ENCODE measurements around the gene SMARCA1.

The SMARCA1 gene

GRCh38 chrX:129545408-129545807, 22.1 kb upstream of the SMARCA1 start:
- H3K36me3 ChIP-seq (ENCODE audit: insufficient read depth, insufficient read length, low read length), result peaks cover 14% of the 10 kb centered on the region
- H3K27me3 ChIP-seq (ENCODE audit: insufficient read depth, insufficient read length), result no peaks in the 10 kb centered on the region
- no peak overlapping the region for H3K4me3 ChIP-seq (ENCODE audit: insufficient read length, low read depth)
- no peak for DNase-seq (ENCODE audit: low read depth, low spot score)
- no peak for TF ChIP-seq YY1 (IDR thresholded peaks at IDR 0.05; ENCODE audit: insufficient read depth, insufficient read length)
- no peak for TF ChIP-seq ZNF274 (IDR thresholded peaks at IDR 0.05; ENCODE audit: low read depth, low read length)
- no peak for TF ChIP-seq SUZ12 (IDR thresholded peaks at IDR 0.05; ENCODE audit: extremely low read depth, insufficient read depth, insufficient read length)
- H3K4me1 ChIP-seq (ENCODE audit: insufficient read depth, insufficient read length), result no peaks in the 10 kb centered on the region
- H3K9ac ChIP-seq (ENCODE audit: insufficient read length, low read depth), result no peak overlapping the region
- no peaks in the 10 kb centered on the region for H3K9me3 ChIP-seq (ENCODE audit: insufficient read depth, low read length)

- no peak overlapping the region for H3K4me3 ChIP-seq (ENCODE audit: insufficient read length, low read depth)
- H3K9ac ChIP-seq (ENCODE audit: insufficient read length, low read depth), result no peak overlapping the region
- H3K36me3 ChIP-seq (ENCODE audit: insufficient read depth, insufficient read length, low read length), result peaks cover 14% of the 10 kb centered on the region
- DNase-seq (ENCODE audit: low read depth, low spot score), result no peak
- no peaks in the 10 kb centered on the region for H3K27me3 ChIP-seq (ENCODE audit: insufficient read depth, insufficient read length)
- no peak for TF ChIP-seq SUZ12 (IDR thresholded peaks at IDR 0.05; ENCODE audit: extremely low read depth, insufficient read depth, insufficient read length)
- TF ChIP-seq YY1 (IDR thresholded peaks at IDR 0.05; ENCODE audit: insufficient read depth, insufficient read length), result no peak
- TF ChIP-seq ZNF274 (IDR thresholded peaks at IDR 0.05; ENCODE audit: low read depth, low read length), result no peak
- no peaks in the 10 kb centered on the region for H3K4me1 ChIP-seq (ENCODE audit: insufficient read depth, insufficient read length)
- H3K9me3 ChIP-seq (ENCODE audit: insufficient read depth, low read length), result no peaks in the 10 kb centered on the region
Observed at GRCh38 chrX:129544780-129545179, 21.5 kb upstream of the SMARCA1 start.

GRCh38 chrX:129540722-129541184, 17.5 kb upstream of the SMARCA1 start:
- peaks cover 5% of the 10 kb centered on the region for H3K36me3 ChIP-seq (ENCODE audit: insufficient read depth, insufficient read length, low read length)
- no peak for DNase-seq (ENCODE audit: low read depth, low spot score)
- TF ChIP-seq SUZ12 (IDR thresholded peaks at IDR 0.05; ENCODE audit: extremely low read depth, insufficient read depth, insufficient read length), result no peak
- no peak for TF ChIP-seq ZNF274 (IDR thresholded peaks at IDR 0.05; ENCODE audit: low read depth, low read length)
- TF ChIP-seq YY1 (IDR thresholded peaks at IDR 0.05; ENCODE audit: insufficient read depth, insufficient read length), result no peak
- H3K4me1 ChIP-seq (ENCODE audit: insufficient read depth, insufficient read length), result no peaks in the 10 kb centered on the region
- peak overlapping the region; percentile 61 for H3K9ac ChIP-seq (ENCODE audit: insufficient read length, low read depth)
- peak overlapping the region; percentile 45 for H3K4me3 ChIP-seq (ENCODE audit: insufficient read length, low read depth)
- H3K9me3 ChIP-seq (ENCODE audit: insufficient read depth, low read length), result no peaks in the 10 kb centered on the region
- H3K27me3 ChIP-seq (ENCODE audit: insufficient read depth, insufficient read length), result no peaks in the 10 kb centered on the region

GRCh38 chrX:129540068-129540653, 16.9 kb upstream of the SMARCA1 start, which contains the start of gene OCRL:
TSS of gene OCRL (plus strand) at chrX:129540259. CDS start at chrX:129540440, 181 bp downstream.
- Histone ChIP-seq H3K27me3 (ENCODE audit: insufficient read depth, insufficient read length) (no peaks in the 10 kb centered on the region), H3K9me3 (ENCODE audit: insufficient read depth, low read length) (no peaks in the 10 kb centered on the region), H3K36me3 (ENCODE audit: insufficient read depth, insufficient read length, low read length) (peaks cover under 1% of the 10 kb centered on the region), H3K4me3 (ENCODE audit: insufficient read length, low read depth) (peak within 1 kb of the TSS; percentile 45), H3K4me1 (ENCODE audit: insufficient read depth, insufficient read length) (no peaks in the 10 kb centered on the region), H3K9ac (ENCODE audit: insufficient read length, low read depth) (peak within 1 kb of the TSS; percentile 61)
- TF ChIP-seq SUZ12 (IDR thresholded peaks at IDR 0.05; ENCODE audit: extremely low read depth, insufficient read depth, insufficient read length) (no peak), YY1 (IDR thresholded peaks at IDR 0.05; ENCODE audit: insufficient read depth, insufficient read length) (no peak), ZNF274 (IDR thresholded peaks at IDR 0.05; ENCODE audit: low read depth, low read length) (no peak)
- no peak for DNase-seq (ENCODE audit: low read depth, low spot score)

GRCh38 chrX:129534816-129535578, 11.7 kb upstream of the SMARCA1 start:
- no peaks in the 10 kb centered on the region for H3K9me3 ChIP-seq (ENCODE audit: insufficient read depth, low read length)
- H3K4me3 ChIP-seq (ENCODE audit: insufficient read length, low read depth), result no peak overlapping the region
- H3K36me3 ChIP-seq (ENCODE audit: insufficient read depth, insufficient read length, low read length), result no peaks in the 10 kb centered on the region
- DNase-seq (ENCODE audit: low read depth, low spot score), result no peak
- no peak for TF ChIP-seq SUZ12 (IDR thresholded peaks at IDR 0.05; ENCODE audit: extremely low read depth, insufficient read depth, insufficient read length)
- no peak for TF ChIP-seq ZNF274 (IDR thresholded peaks at IDR 0.05; ENCODE audit: low read depth, low read length)
- no peak for TF ChIP-seq YY1 (IDR thresholded peaks at IDR 0.05; ENCODE audit: insufficient read depth, insufficient read length)
- H3K27me3 ChIP-seq (ENCODE audit: insufficient read depth, insufficient read length), result no peaks in the 10 kb centered on the region
- no peak overlapping the region for H3K9ac ChIP-seq (ENCODE audit: insufficient read length, low read depth)
- H3K4me1 ChIP-seq (ENCODE audit: insufficient read depth, insufficient read length), result no peaks in the 10 kb centered on the region

- H3K9ac ChIP-seq (ENCODE audit: insufficient read length, low read depth), result no peak overlapping the region
- no peak for TF ChIP-seq YY1 (IDR thresholded peaks at IDR 0.05; ENCODE audit: insufficient read depth, insufficient read length)
- no peaks in the 10 kb centered on the region for H3K9me3 ChIP-seq (ENCODE audit: insufficient read depth, low read length)
- H3K4me3 ChIP-seq (ENCODE audit: insufficient read length, low read depth), result no peak overlapping the region
- H3K4me1 ChIP-seq (ENCODE audit: insufficient read depth, insufficient read length), result no peaks in the 10 kb centered on the region
- H3K36me3 ChIP-seq (ENCODE audit: insufficient read depth, insufficient read length, low read length), result no peaks in the 10 kb centered on the region
- H3K27me3 ChIP-seq (ENCODE audit: insufficient read depth, insufficient read length), result no peaks in the 10 kb centered on the region
- DNase-seq (ENCODE audit: low read depth, low spot score), result no peak
Observed at GRCh38 chrX:129531132-129531531, 7.8 kb upstream of the SMARCA1 start.

GRCh38 chrX:129530410-129530809, 7.1 kb upstream of the SMARCA1 start:
- no peak for DNase-seq (ENCODE audit: low read depth, low spot score)
- Histone ChIP-seq H3K4me3 (ENCODE audit: insufficient read length, low read depth) (no peak overlapping the region), H3K9ac (ENCODE audit: insufficient read length, low read depth) (no peak overlapping the region), H3K27me3 (ENCODE audit: insufficient read depth, insufficient read length) (no peaks in the 10 kb centered on the region), H3K9me3 (ENCODE audit: insufficient read depth, low read length) (no peaks in the 10 kb centered on the region), H3K4me1 (ENCODE audit: insufficient read depth, insufficient read length) (no peaks in the 10 kb centered on the region), H3K36me3 (ENCODE audit: insufficient read depth, insufficient read length, low read length) (no peaks in the 10 kb centered on the region)
- TF ChIP-seq YY1 (IDR thresholded peaks at IDR 0.05; ENCODE audit: insufficient read depth, insufficient read length), result no peak
- no peak for TF ChIP-seq SUZ12 (IDR thresholded peaks at IDR 0.05; ENCODE audit: extremely low read depth, insufficient read depth, insufficient read length)
- TF ChIP-seq ZNF274 (IDR thresholded peaks at IDR 0.05; ENCODE audit: low read depth, low read length), result no peak

All from NT2/D1 (cell line).